Ovary (tissue), 9 donors: ENCODE data around the gene MAP3K19. TPM values are rescaled to one million over a fixed set of nuclear protein-coding genes. Genes with fewer than 3 reads are reported as not detected.
"Not testable (repeated sequence)": the region's sequence is repeated elsewhere in the genome, so short reads cannot be mapped to it uniquely, and the experiment has no call there.

Source experiments
- DNase-seq, 5 donors: peaks; one replicate each; pipeline ENCODE4 v3.0.0-alpha.2; 2019 to 2020
- H3K27ac ChIP-seq, 2 donors: fragments of 200-600 bp; one replicate each; pipeline versions ENCODE4 v1.5.1 to v1.8.0; 2019 to 2022
- H3K27me3 ChIP-seq: fragments of 200-600 bp; one replicate; pipeline ENCODE4 v1.8.0; 2022
- H3K36me3 ChIP-seq: fragments of 200-600 bp; sonication (generic); one replicate; pipeline ENCODE4 v1.5.1; 2019
- H3K4me1 ChIP-seq: one replicate; pipeline ENCODE4 v1.8.1; 2013; ENCODE audit warnings: mild to moderate bottlenecking, moderate library complexity; ENCODE audit not compliant: insufficient read depth
- H3K4me3 ChIP-seq: fragments of 200-600 bp; sonication (generic); one replicate; pipeline ENCODE4 v1.5.1; 2017
- H3K9me3 ChIP-seq, 2 donors: fragments of 200-600 bp in 1 of 2; sonication (generic) in 1 of 2; one replicate each; pipeline versions ENCODE4 v1.5.1 to v1.8.1; 2013 to 2019; ENCODE audit warnings: mild to moderate bottlenecking in 1 of 2, moderate library complexity in 1 of 2
- CTCF ChIP-seq, 3 donors: fragments of 450-650 bp in 2 of 3; fragments of 200-600 bp in 1 of 3; IDR thresholded peaks; one replicate each; pipeline versions ENCODE4 v1.5.1 to v1.8.0; 2016 to 2022; ENCODE audit warnings: antibody characterized with exemption in 3 of 3, mild to moderate bottlenecking in 1 of 3
- EP300 ChIP-seq: sonication (generic); formaldehyde crosslinking; IDR thresholded peaks from one replicate; pipeline ENCODE4 v1.6.1; 2017; ENCODE audit warnings: antibody characterized with exemption
- POLR2A ChIP-seq: fragments of 450-650 bp; IDR thresholded peaks from one replicate; pipeline ENCODE4 v1.6.1; 2017; ENCODE audit warnings: antibody characterized with exemption, mild to moderate bottlenecking, moderate library complexity
- WGBS, 3 donors: extraction: QIAGEN DNeasy Blood & Tissue Kit in 1 of 3; methylation state at CpG; one replicate each; pipeline versions ENCODE4 v1.1.5 to v1.1.7; 2013 to 2017; 5-methylcytosine and 5-hydroxymethylcytosine counted together
- intact Hi-C, 4 donors: fragments of 100-400 bp; cut with DNase I; formaldehyde crosslinking; loops; one replicate each; pipeline versions ENCODE4 v1.11.0 to v1.15.1; 2022 to 2023
- polyA plus RNA-seq, 2 donors: library from polyadenylated mRNA; stranded (reverse); fragments of 200-250 nt in 1 of 2; fragments of 350-450 nt in 1 of 2; fragmentation: Illumina TruSeq in 1 of 2; extraction: RNeasy Lipid Tissue Mini Kit (QIAGEN cat#74804) in 1 of 2; gene quantifications; one replicate each; pipeline ENCODE4 v1.2.3, GENCODE V29; 2013 to 2014
- total RNA-seq, 7 donors: library from RNA; depleted of rRNA in 2 of 7; stranded (reverse); fragments of >200 nt in 2 of 7; fragmentation: NEBNext Ultra II Directional in 3 of 7; extraction: Animal tissue kit (Norgen Biotek cat#: 25700) in 3 of 7; gene quantifications; one replicate each; pipeline versions ENCODE4 v1.1.0 to v1.2.4, GENCODE V29; 2016 to 2023
- donor health status: DM: no; HTN: no; CAD: no; lungs with moderate emphysema.
- donor health status: DM: no; HTN: no; CAD: no.
- donor health status: Bipolar disorder and iron deficiency.
- donor health status: DM: yes; HTN: yes; CAD: no.
- donor health status: DM: no; HTN: no; CAD: no.
- donor health status: DM: yes; HTN: yes; CAD: no.

The MAP3K19 gene
- total and polyA plus RNA-seq, 9 donors, result 0.02 to 23.2 (median 0.93) TPM; not detected in 3

GRCh38 chr2:135043345-135043744, 3.9 kb downstream of the MAP3K19 start:
- DNase-seq, result no peak
- no peak overlapping the region for H3K27ac ChIP-seq
- no peaks in the 10 kb centered on the region for H3K27me3 ChIP-seq
- H3K9me3 ChIP-seq, result no peaks in the 10 kb centered on the region
- 58 to 63% (median 62%) methylated on average over 2 of the region's 2 CpGs for WGBS, 3 donors
- no peak for TF ChIP-seq POLR2A
- TF ChIP-seq CTCF (IDR thresholded peaks at IDR 0.05), result no peak
- no peak for TF ChIP-seq EP300
- intact Hi-C loops, result no loop called here
- H3K4me3 ChIP-seq, result no peak overlapping the region
- no peaks in the 10 kb centered on the region for H3K36me3 ChIP-seq
- no peaks in the 10 kb centered on the region for H3K4me1 ChIP-seq

- Histone ChIP-seq H3K27ac (peak overlapping the region in 1 of 2 donors; percentile 8), H3K4me3 (no peak overlapping the region), H3K9me3 (no peaks in the 10 kb centered on the region), H3K4me1 (no peaks in the 10 kb centered on the region), H3K27me3 (no peaks in the 10 kb centered on the region), H3K36me3 (no peaks in the 10 kb centered on the region)
- intact Hi-C loops, result no loop called here
- no peak for DNase-seq
- 6 to 28% (median 9%) methylated on average over 3 of the region's 3 CpGs for WGBS, 3 donors
- TF ChIP-seq POLR2A (no peak), CTCF (IDR thresholded peaks at IDR 0.05) (no peak), EP300 (no peak)
Measured at GRCh38 chr2:135037831-135038230, 9.4 kb downstream of the MAP3K19 start.

- WGBS, 3 donors, result 95% methylated on average over 20 of the region's 33 CpGs; no CpG with 5 or more reads in 2 of the 3 donors
- H3K27ac ChIP-seq, H3K9me3 ChIP-seq, DNase-seq, intact Hi-C loops, H3K4me3 ChIP-seq, H3K4me1 ChIP-seq, H3K36me3 ChIP-seq, H3K27me3 ChIP-seq: not testable (repeated sequence)
Measured at GRCh38 chr2:135033216-135033615, 14.0 kb downstream of the MAP3K19 start.

GRCh38 chr2:135030826-135031225, 16.4 kb downstream of the MAP3K19 start:
- no peaks in the 10 kb centered on the region for H3K9me3 ChIP-seq
- no peak overlapping the region for H3K27ac ChIP-seq
- H3K27me3 ChIP-seq, result no peaks in the 10 kb centered on the region
- TF ChIP-seq POLR2A, result no peak
- no peak for TF ChIP-seq EP300
- no peak for TF ChIP-seq CTCF (IDR thresholded peaks at IDR 0.05)
- intact Hi-C loops, result no loop called here
- no peak for DNase-seq
- no peaks in the 10 kb centered on the region for H3K36me3 ChIP-seq
- H3K4me1 ChIP-seq, result no peaks in the 10 kb centered on the region
- 97 to 100% (median 100%) methylated on average over 1 of the region's 1 CpG for WGBS, 3 donors
- no peak overlapping the region for H3K4me3 ChIP-seq

- Histone ChIP-seq H3K4me1 (no peaks in the 10 kb centered on the region), H3K27ac (no peak overlapping the region), H3K4me3 (no peak overlapping the region), H3K36me3 (no peaks in the 10 kb centered on the region), H3K9me3 (no peaks in the 10 kb centered on the region), H3K27me3 (no peaks in the 10 kb centered on the region)
- DNase-seq, result no peak
- WGBS, 3 donors, result 59 to 73% (median 62%) methylated on average over 2 of the region's 2 CpGs
- intact Hi-C loops, result no loop called here
- TF ChIP-seq POLR2A, result no peak
- no peak for TF ChIP-seq EP300
- no peak for TF ChIP-seq CTCF (IDR thresholded peaks at IDR 0.05)
Measured at GRCh38 chr2:135029481-135030134, 17.6 kb downstream of the MAP3K19 start.
